ENCODE results near the gene MAPK8IP3.
A peak's percentile ranks its signal among the peaks of the same experiment; 100 is the strongest.

Gene MAPK8IP3

DNA sequence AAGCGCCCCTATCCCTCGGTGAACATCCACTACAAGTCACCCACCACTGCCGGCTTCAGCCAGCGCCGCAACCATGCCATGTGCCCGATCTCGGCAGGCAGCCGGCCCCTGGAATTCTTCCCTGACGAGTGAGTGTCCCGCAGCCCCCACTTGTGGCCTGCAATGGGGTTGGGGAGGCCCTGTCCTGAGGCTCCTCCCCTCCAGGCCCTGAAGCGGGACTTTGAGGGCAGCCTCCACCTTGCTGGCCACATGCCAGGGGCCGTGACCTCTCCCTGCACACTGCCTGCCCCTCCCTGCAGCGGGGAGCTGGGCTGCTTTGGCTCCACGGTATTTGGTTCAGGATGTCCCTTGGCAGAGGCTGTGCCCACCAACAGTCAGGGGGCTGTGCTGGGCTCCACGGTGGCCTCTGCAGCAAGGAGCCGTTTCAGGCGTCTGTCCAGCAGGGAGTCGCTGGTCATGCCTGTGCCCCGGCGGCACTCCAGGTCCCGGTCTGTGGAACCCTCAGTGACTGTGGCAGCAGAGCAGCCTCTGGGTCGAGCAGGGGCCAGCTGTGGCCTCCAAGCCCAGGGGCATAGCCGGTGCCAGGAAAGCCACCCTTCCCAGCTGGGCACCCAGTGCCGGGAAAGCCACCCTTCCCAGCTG lies 57.0 kb downstream of the MAPK8IP3 start:
- TF ChIP-seq, protein P1, sequence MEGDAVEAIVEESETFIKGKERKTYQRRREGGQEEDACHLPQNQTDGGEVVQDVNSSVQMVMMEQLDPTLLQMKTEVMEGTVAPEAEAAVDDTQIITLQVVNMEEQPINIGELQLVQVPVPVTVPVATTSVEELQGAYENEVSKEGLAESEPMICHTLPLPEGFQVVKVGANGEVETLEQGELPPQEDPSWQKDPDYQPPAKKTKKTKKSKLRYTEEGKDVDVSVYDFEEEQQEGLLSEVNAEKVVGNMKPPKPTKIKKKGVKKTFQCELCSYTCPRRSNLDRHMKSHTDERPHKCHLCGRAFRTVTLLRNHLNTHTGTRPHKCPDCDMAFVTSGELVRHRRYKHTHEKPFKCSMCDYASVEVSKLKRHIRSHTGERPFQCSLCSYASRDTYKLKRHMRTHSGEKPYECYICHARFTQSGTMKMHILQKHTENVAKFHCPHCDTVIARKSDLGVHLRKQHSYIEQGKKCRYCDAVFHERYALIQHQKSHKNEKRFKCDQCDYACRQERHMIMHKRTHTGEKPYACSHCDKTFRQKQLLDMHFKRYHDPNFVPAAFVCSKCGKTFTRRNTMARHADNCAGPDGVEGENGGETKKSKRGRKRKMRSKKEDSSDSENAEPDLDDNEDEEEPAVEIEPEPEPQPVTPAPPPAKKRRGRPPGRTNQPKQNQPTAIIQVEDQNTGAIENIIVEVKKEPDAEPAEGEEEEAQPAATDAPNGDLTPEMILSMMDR (conservative IDR thresholded peaks at IDR 0.05; ENCODE audit: low read depth, low read length), result no peak
- H3K4me3 ChIP-seq (ENCODE audit: low read depth, low read length), result no peak overlapping the region
- DNase-seq (ENCODE audit: low read depth), result no peak

DNA sequence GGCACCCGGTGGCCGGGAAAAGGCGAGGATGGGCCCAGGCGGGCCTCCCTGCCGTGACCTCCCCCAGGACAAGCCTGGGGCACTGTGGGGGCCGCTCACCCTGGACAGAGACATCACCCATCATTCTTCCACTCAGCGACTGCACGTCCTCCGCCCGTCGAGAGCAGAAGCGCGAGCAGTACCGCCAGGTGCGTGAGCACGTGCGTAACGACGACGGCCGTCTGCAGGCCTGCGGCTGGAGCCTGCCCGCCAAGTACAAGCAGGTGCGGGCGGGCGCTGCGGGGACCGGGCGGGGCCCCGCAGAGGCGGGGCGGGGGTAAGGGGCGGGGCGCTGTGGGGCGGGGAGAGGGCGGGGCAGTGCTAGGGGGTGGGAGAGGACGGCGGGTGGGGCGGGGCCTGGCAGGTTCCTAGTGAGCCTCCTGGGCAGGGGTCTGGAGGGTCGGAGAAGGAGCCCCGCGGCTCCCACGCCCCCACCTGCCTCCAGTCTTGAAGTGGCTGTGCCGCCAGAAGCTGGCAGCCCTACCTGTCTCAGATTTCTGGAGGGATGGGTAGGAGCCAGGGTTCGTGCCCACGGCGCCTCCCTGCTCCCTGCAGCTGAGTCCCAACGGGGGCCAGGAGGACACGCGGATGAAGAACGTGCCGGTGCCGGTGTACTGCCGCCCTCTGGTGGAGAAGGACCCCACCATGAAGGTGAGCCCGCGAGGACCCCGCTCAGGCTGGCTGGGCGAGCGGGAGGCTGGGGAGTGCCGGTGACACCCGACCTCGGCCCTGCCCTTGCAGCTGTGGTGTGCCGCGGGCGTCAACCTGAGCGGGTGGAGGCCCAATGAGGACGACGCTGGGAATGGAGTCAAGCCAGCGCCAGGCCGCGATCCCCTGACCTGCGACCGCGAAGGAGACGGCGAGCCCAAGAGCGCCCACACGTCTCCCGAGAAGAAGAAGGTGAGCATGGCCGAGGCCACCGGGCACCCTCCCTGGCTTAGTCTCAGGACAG lies 57.8 kb downstream of the MAPK8IP3 start:
- TF ChIP-seq, protein P1 (conservative IDR thresholded peaks at IDR 0.05; ENCODE audit: low read depth, low read length), result peak; percentile 72
- DNase-seq (ENCODE audit: low read depth), result no peak
- no peak overlapping the region for H3K4me3 ChIP-seq (ENCODE audit: low read depth, low read length)

DNA sequence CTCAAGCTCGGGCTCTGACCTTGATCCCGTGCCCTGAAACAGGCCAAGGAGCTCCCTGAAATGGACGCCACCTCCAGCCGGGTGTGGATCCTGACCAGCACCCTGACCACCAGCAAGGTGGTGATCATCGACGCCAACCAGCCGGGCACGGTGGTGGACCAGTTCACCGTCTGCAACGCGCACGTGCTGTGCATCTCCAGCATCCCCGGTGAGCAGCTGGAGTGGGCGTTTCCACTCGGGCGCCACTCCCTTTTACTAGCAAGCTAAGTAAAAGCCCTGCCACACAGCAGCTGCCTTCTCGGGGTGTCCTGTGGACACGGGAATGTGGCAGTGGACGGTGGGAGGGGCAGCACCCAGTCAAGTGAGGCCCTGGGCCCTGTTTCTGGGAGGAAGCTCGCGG lies 59.0 kb downstream of the MAPK8IP3 start:
- TF ChIP-seq, protein P1 (conservative IDR thresholded peaks at IDR 0.05; ENCODE audit: low read depth, low read length), result no peak
- H3K4me3 ChIP-seq (ENCODE audit: low read depth, low read length), result no peak overlapping the region
- no peak for DNase-seq (ENCODE audit: low read depth)

DNA sequence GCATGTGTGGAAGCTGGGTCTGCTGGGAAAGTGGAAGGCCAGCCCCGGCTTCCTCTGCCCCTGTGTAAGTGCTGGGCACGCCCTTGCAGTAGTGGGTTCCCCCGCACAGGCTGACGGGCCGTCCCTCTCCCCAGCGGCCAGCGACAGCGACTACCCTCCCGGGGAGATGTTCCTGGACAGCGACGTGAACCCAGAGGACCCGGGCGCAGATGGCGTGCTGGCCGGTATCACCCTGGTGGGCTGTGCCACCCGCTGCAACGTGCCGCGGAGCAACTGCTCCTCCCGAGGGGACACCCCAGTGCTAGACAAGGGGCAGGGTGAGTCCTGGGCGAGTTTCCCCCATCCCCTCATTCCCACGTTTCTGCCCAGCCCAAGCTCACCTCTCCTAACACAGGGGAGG lies 59.8 kb downstream of the MAPK8IP3 start:
- no peak for DNase-seq (ENCODE audit: low read depth)
- no peak overlapping the region for H3K4me3 ChIP-seq (ENCODE audit: low read depth, low read length)
- TF ChIP-seq, protein P1 (conservative IDR thresholded peaks at IDR 0.05; ENCODE audit: low read depth, low read length), result no peak

DNA sequence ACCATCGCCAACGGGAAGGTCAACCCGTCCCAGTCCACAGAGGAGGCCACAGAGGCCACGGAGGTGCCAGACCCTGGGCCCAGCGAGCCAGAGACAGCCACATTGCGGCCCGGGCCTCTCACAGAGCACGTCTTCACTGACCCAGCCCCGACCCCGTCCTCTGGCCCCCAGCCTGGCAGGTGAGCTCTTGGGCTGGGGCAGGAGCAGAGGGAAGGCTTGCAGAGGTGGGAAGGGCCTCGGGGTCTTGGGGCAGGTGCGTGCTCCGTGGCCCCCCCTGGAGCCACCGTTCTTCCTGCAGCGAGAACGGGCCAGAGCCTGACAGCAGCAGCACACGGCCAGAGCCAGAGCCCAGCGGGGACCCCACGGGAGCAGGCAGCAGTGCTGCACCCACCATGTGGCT lies 60.2 kb downstream of the MAPK8IP3 start:
- TF ChIP-seq, protein P1 (conservative IDR thresholded peaks at IDR 0.05; ENCODE audit: low read depth, low read length), result no peak
- no peak for DNase-seq (ENCODE audit: low read depth)

DNA sequence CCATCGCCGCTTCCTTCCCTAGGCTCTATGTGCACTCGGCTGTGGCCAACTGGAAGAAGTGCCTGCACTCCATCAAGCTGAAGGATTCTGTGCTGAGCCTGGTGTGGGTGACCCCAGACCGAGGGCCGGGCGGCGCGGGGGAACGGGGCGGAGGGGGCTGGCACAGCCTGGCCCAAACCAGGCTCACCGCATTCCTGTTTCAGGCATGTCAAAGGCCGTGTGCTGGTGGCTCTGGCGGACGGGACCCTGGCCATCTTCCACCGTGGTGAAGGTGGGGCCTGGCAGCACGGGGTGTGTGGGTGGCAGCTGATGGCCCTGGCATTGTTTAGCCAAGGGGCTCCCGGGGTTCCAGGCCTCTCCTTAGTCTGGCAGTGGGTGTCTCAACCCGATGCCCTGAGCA lies 60.7 kb downstream of the MAPK8IP3 start:
- H3K4me3 ChIP-seq (ENCODE audit: low read depth, low read length), result no peak overlapping the region
- DNase-seq (ENCODE audit: low read depth), result no peak

More for the DNA sequence above, 60.2 kb downstream of the MAPK8IP3 start:
- H3K4me3 ChIP-seq (ENCODE audit: low read depth, low read length), result no peak overlapping the region

More for the DNA sequence above, 60.7 kb downstream of the MAPK8IP3 start:
- TF ChIP-seq, protein P1 (conservative IDR thresholded peaks at IDR 0.05; ENCODE audit: low read depth, low read length), result no peak

Data from choroid plexus epithelial cell (primary cell).